Endothelial cell of umbilical vein (primary cell): ENCODE data around the gene MEOX1. TPM values are rescaled to one million over a fixed set of nuclear protein-coding genes. Genes with fewer than 3 reads are reported as not detected.

ENCODE experiments used
- BruUV-seq: library from RNA; stranded (reverse); fragments of 400-500 nt; replicated peaks from 2 replicates; lab custom pipeline; 2021; lab: Mats Ljungman, UMichigan
- CTCF ChIA-PET: fragments of 300-600, 350-600 bp; sonication (Branson Sonifier 250); formaldehyde crosslinking; loops from one replicate; lab custom pipeline; 2021; ENCODE audit warnings: antibody characterized with exemption, inconsistent platforms; lab: Charles Lee
- POLR2A ChIA-PET: fragments of 300-600, 350-600 bp; sonication (Branson Sonifier 250); formaldehyde crosslinking; loops from one replicate; lab custom pipeline; 2021; ENCODE audit warnings: antibody characterized with exemption, inconsistent platforms; lab: Charles Lee
- DNase-seq: peaks from one replicate; pipeline ENCODE4 v3.0.0-alpha.2; 2011; ENCODE audit warnings: low read depth, low spot score
- FAIRE-seq: peaks from 2 replicates; lab custom pipeline; 2011; peaks lifted over from hg19 to GRCh38; lab: Jason Lieb, UNC
- H2AFZ ChIP-seq: 2 replicates; pipeline ENCODE4 v1.6.0; 2012; ENCODE audit warnings: low read depth, low read length, control low read depth, inconsistent platforms
- H3K27ac ChIP-seq: 2 replicates; pipeline ENCODE4 v1.5.1; 2011; ENCODE audit warnings: low read depth, mild to moderate bottlenecking, control low read depth, low read length, moderate library complexity; ENCODE audit not compliant: insufficient read depth
- H3K27me3 ChIP-seq, 2 experiments: 2 replicates each; pipeline versions ENCODE4 v1.6.0 to v1.6.1; 2011; ENCODE audit warnings: low read length in 2 of 2, mixed read lengths in 1 of 2; ENCODE audit not compliant: control insufficient read depth in 2 of 2, insufficient read depth in 2 of 2
- H3K36me3 ChIP-seq, 2 experiments: 2 replicates in 1 of 2; 3 replicates in 1 of 2; pipeline ENCODE4 v1.5.1; 2011; ENCODE audit warnings: low read length in 2 of 2, mild to moderate bottlenecking in 1 of 2, moderate library complexity in 1 of 2; ENCODE audit not compliant: control insufficient read depth in 2 of 2, insufficient read depth in 2 of 2; ENCODE audit errors: extremely low read depth in 1 of 2
- H3K4me1 ChIP-seq: 3 replicates; pipeline ENCODE4 v1.5.1; 2011; ENCODE audit warnings: mild to moderate bottlenecking, low read length; ENCODE audit not compliant: control insufficient read depth, insufficient read depth; ENCODE audit errors: extremely low read depth
- H3K4me2 ChIP-seq: 2 replicates; pipeline ENCODE4 v1.6.1; 2011; ENCODE audit warnings: low read length, control low read depth, mixed read lengths; ENCODE audit not compliant: insufficient read depth
- H3K4me3 ChIP-seq, 3 experiments: fragments of 200-600 bp in 1 of 3; sonication (generic), shearing (Covaris generic) in 1 of 3; replicated peaks in 1 of 3; 2 replicates each; pipeline ENCODE4 v1.5.1; 2011 to 2016; ENCODE audit warnings: control low read depth in 3 of 3, low read length in 3 of 3, mild to moderate bottlenecking in 2 of 3, inconsistent platforms in 1 of 3, low read depth in 1 of 3, moderate library complexity in 1 of 3; ENCODE audit not compliant: insufficient read depth in 1 of 3
- H3K79me2 ChIP-seq: 2 replicates; pipeline ENCODE4 v1.6.0; 2012; ENCODE audit warnings: low read length, inconsistent platforms; ENCODE audit not compliant: control insufficient read depth, insufficient read depth
- H3K9ac ChIP-seq: replicated peaks from 2 replicates; pipeline ENCODE3; 2011; ENCODE audit warnings: low read length, control low read depth; ENCODE audit not compliant: insufficient read depth; ENCODE audit errors: extremely low read depth
- H3K9me1 ChIP-seq: replicated peaks from 3 replicates; pipeline ENCODE4 v1.6.0; 2011; ENCODE audit warnings: mild to moderate bottlenecking, low read length; ENCODE audit not compliant: control insufficient read depth, insufficient read depth; ENCODE audit errors: extremely low read depth
- H3K9me3 ChIP-seq: replicated peaks from 2 replicates; pipeline ENCODE4 v1.5.1; 2012; ENCODE audit warnings: low read length, inconsistent platforms; ENCODE audit not compliant: control insufficient read depth, insufficient read depth
- H4K20me1 ChIP-seq: replicated peaks from 2 replicates; pipeline ENCODE3; 2011; ENCODE audit warnings: mild to moderate bottlenecking, low read length; ENCODE audit not compliant: control insufficient read depth, insufficient read depth; ENCODE audit errors: extremely low read depth
- CTCF ChIP-seq, 2 donors: IDR thresholded peaks; 1 replicate in 1 of 2; 2 replicates in 1 of 2; pipeline ENCODE4 v1.5.1; 2011; ENCODE audit warnings: low read length in 2 of 2, mild to moderate bottlenecking in 2 of 2, moderate library complexity in 2 of 2, control low read depth in 1 of 2, inconsistent platforms in 1 of 2, low read depth in 1 of 2; ENCODE audit not compliant: insufficient read depth in 1 of 2; ENCODE audit errors: extremely low read depth in 1 of 2
- EZH2 ChIP-seq: IDR thresholded peaks from 2 replicates; pipeline ENCODE4 v1.6.1; 2012; ENCODE audit warnings: borderline replicate concordance, low read depth, mild to moderate bottlenecking, moderate library complexity, low read length, inconsistent platforms; ENCODE audit not compliant: severe bottlenecking
- FOS ChIP-seq: IDR thresholded peaks from 2 replicates; pipeline ENCODE4 v1.6.1; 2011; ENCODE audit warnings: mild to moderate bottlenecking, low read length, moderate library complexity, borderline replicate concordance; ENCODE audit not compliant: insufficient read depth
- GATA2 ChIP-seq: IDR thresholded peaks from 2 replicates; pipeline ENCODE4 v1.7.0; 2011; ENCODE audit warnings: low read depth, mild to moderate bottlenecking, moderate library complexity, mixed read lengths, low read length; ENCODE audit not compliant: insufficient read length, insufficient read depth
- JUN ChIP-seq: IDR thresholded peaks from 2 replicates; pipeline ENCODE4 v1.6.1; 2011; ENCODE audit warnings: borderline replicate concordance, low read depth; ENCODE audit not compliant: insufficient read length, insufficient read depth
- MAX ChIP-seq: IDR thresholded peaks from 2 replicates; pipeline ENCODE4 v1.6.1; 2011; ENCODE audit not compliant: insufficient read depth, insufficient read length
- MYC ChIP-seq: IDR thresholded peaks from one replicate; pipeline ENCODE4 v1.6.1; 2011; ENCODE audit warnings: mild to moderate bottlenecking, low read depth, low read length
- POLR2A ChIP-seq: IDR thresholded peaks from 2 replicates; pipeline ENCODE4 v1.6.1; 2012; ENCODE audit warnings: low read depth, mild to moderate bottlenecking, control low read depth, low read length
- POLR2AphosphoS5 ChIP-seq: IDR thresholded peaks from 2 replicates; pipeline ENCODE4 v1.6.1; 2012; ENCODE audit warnings: low read depth, mild to moderate bottlenecking, control low read depth, low read length, moderate library complexity; ENCODE audit not compliant: insufficient read depth
- dilution Hi-C: fragments of 300-500 bp; cut with MboI; formaldehyde crosslinking; loops from one replicate; pipeline ENCODE4 v1.15.0; 2019; ENCODE audit warnings: low sequenced_read_pairs; ENCODE audit not compliant: extremely low pct_ligation_motif_present
- intact Hi-C: fragments of 100-400 bp; cut with micrococcal nuclease; formaldehyde crosslinking; loops from one replicate; pipeline ENCODE4 v1.10.0; 2022
- polyA plus RNA-seq, 4 experiments: library from polyadenylated mRNA; depleted of rRNA in 3 of 4; stranded (reverse) in 3 of 4; unstranded in 1 of 4; fragments of >200 nt; gene quantifications; 2 replicates each; pipeline versions ENCODE4 v1.2.1 to v1.2.3, GENCODE V29; 2011 to 2012; ENCODE audit warnings: missing spikeins in 1 of 4
- total RNA-seq: library from RNA; stranded (reverse); gene quantifications from 2 replicates; pipeline ENCODE4 v1.2.3, GENCODE V29; 2021

Gene MEOX1
- total and polyA plus RNA-seq, 2 donors (not counting 3 experiments of a cell fraction or from before 2014, with no cell fraction given): 0.06 TPM; not detected in 1

- CTCF ChIA-PET: interaction anchor here (0.8 to 1.1 kb wide), 2 partner anchors 52 to 54 kb away, joined by 3 read pairs; no protein-coding TSS in a partner anchor
Measured at GRCh38 chr17:43645450-43645764, 16.3 kb downstream of the MEOX1 start.

More at GRCh38 chr17:43645450-43645764, 16.3 kb downstream of the MEOX1 start:
- Histone ChIP-seq H3K4me1 (peaks cover 9% of the 10 kb centered on the region), H3K27me3 (peaks cover 0 to 2% of the 10 kb centered on the region in 2 experiments), H3K9me3 (no peaks in the 10 kb centered on the region), H3K9ac (no peak overlapping the region), H4K20me1 (no peaks in the 10 kb centered on the region), H3K4me2 (peak overlapping the region; percentile 86), H3K4me3 (peak overlapping the region in 1 of 3 experiments; percentile 35), H3K36me3 (no peaks in the 10 kb centered on the region), H2AFZ (peak overlapping the region; percentile 93), H3K27ac (no peak overlapping the region), H3K79me2 (no peaks in the 10 kb centered on the region), H3K9me1 (no peaks in the 10 kb centered on the region)
- intact Hi-C loops (no loop called here), dilution Hi-C loops (no loop called here)
- POLR2A ChIA-PET: no interaction called here
- DNase-seq (no peak), FAIRE-seq (no peak)
- no TSS peak for BruUV-seq
- no peak for TF ChIP-seq GATA2
- no peak for TF ChIP-seq EZH2
- TF ChIP-seq MAX: no peak
- no peak for TF ChIP-seq JUN
- TF ChIP-seq POLR2A: no peak
- TF ChIP-seq FOS: no peak
- TF ChIP-seq MYC: no peak
- TF ChIP-seq CTCF (IDR thresholded peaks at IDR 0.05; ENCODE audit: extremely low read depth in 1 of 2, insufficient read depth in 1 of 2, low read depth in 1 of 2, low read length in 2 of 2): no peak
- no peak for TF ChIP-seq POLR2AphosphoS5
